Prostate gland (tissue), 2 donors: ENCODE measurements around the gene CLCNKB. TPM values are rescaled to one million over a fixed set of nuclear protein-coding genes. Genes with fewer than 3 reads are reported as not detected.
"Not testable (repeated sequence)": the region's sequence is repeated elsewhere in the genome, so short reads cannot be mapped to it uniquely, and the experiment has no call there.

Experiments used
- DNase-seq: peaks from one replicate; pipeline ENCODE4 v3.0.0-alpha.2; 2019; ENCODE audit warnings: low spot score
- H3K27ac ChIP-seq, 2 donors: fragments of 200-600 bp; sonication (generic); 2 replicates each; pipeline ENCODE4 v1.5.1; 2017 to 2019
- H3K27me3 ChIP-seq: fragments of 200-600 bp; sonication (generic); replicated peaks from 2 replicates; pipeline ENCODE4 v1.5.1; 2019; ENCODE audit not compliant: insufficient read depth
- H3K36me3 ChIP-seq, 2 donors: fragments of 200-600 bp; sonication (generic); 1 replicate in 1 of 2; 2 replicates in 1 of 2; pipeline versions ENCODE4 v1.5.1 to v1.8.1; 2017 to 2019
- H3K4me1 ChIP-seq: fragments of 200-600 bp; sonication (generic); replicated peaks from 2 replicates; pipeline ENCODE4 v1.5.1; 2019
- H3K4me3 ChIP-seq, 2 donors: fragments of 200-600 bp; sonication (generic); 2 replicates each; pipeline ENCODE4 v1.5.1; 2017 to 2019
- H3K9me3 ChIP-seq: fragments of 200-600 bp; sonication (generic); 2 replicates; pipeline ENCODE4 v1.5.1; 2017
- CTCF ChIP-seq, 4 experiments: fragments of 200-600 bp in 2 of 4; fragments of 450-650 bp in 2 of 4; sonication (generic) in 2 of 4; IDR thresholded peaks; 1 replicate in 3 of 4; 2 replicates in 1 of 4; pipeline ENCODE4 v1.5.1; 2016 to 2019; ENCODE audit warnings: antibody characterized with exemption in 4 of 4, mild to moderate bottlenecking in 2 of 4, moderate library complexity in 2 of 4
- POLR2A ChIP-seq: fragments of 450-650 bp; IDR thresholded peaks from one replicate; pipeline ENCODE4 v1.6.1; 2016; ENCODE audit warnings: antibody characterized with exemption, mild to moderate bottlenecking
- POLR2AphosphoS5 ChIP-seq: sonication (generic); formaldehyde crosslinking; IDR thresholded peaks from one replicate; pipeline ENCODE4 v1.6.1; 2017; ENCODE audit warnings: antibody characterized with exemption
- WGBS: methylation state at CpG from one replicate; pipeline ENCODE4 v1.1.5; 2018; 5-methylcytosine and 5-hydroxymethylcytosine counted together
- intact Hi-C: fragments of 100-400 bp; cut with DNase I; formaldehyde crosslinking; loops from one replicate; pipeline ENCODE4 v1.14.2; 2022
- total RNA-seq, 2 donors: library from RNA; depleted of rRNA; stranded (reverse); fragments of >200 nt; gene quantifications; one replicate each; pipeline ENCODE4 v1.1.0, GENCODE V29; 2016

CLCNKB gene
- total RNA-seq, 2 donors from 2014 or later, result 1.0 to 1.9 TPM

GRCh38 chr1:16048573-16049189 is 5.1 kb downstream of the CLCNKB start:
- TF ChIP-seq CTCF (IDR thresholded peaks at IDR 0.05) (no peak), POLR2AphosphoS5 (peak; percentile 5)
- Histone ChIP-seq H3K27ac (no peak overlapping the region), H3K4me3 (peak overlapping the region; percentile 21 to 32), H3K9me3 (no peaks in the 10 kb centered on the region), H3K36me3 (no peaks in the 10 kb centered on the region), H3K27me3 (no peaks in the 10 kb centered on the region), H3K4me1 (no peaks in the 10 kb centered on the region)
- intact Hi-C loops, result loop anchor here (5.0 kb wide), 1 partner anchor 236 kb away; no protein-coding TSS in a partner anchor
- WGBS, result 4% methylated on average over 23 of the region's 25 CpGs
- peak; percentile 41 for DNase-seq

DNA sequence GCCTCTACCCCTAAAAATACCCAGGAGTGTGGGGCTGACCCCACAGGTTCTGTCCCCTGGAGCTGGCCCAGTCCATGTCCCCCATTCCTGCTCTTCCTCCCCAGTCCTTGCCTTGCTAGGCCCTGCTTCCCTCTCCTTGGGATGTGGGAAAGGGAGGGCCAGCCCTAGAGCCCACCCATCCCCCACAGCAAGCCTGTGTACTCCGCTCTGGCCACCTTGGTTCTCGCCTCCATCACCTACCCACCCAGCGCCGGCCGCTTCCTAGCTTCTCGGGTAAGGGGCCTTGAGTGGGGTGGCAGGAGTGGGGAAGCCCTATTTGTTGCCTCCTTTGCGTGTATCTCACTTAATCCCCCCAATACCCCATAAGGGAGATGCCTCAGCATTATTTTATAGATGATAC is 6.7 kb downstream of the CLCNKB start:
- H3K4me3 ChIP-seq, result no peak overlapping the region
- no peaks in the 10 kb centered on the region for H3K9me3 ChIP-seq
- 90% methylated on average over 7 of the region's 7 CpGs for WGBS
- H3K27me3 ChIP-seq, result no peaks in the 10 kb centered on the region
- intact Hi-C loops, result no loop called here
- no peaks in the 10 kb centered on the region for H3K36me3 ChIP-seq
- no peak overlapping the region for H3K27ac ChIP-seq
- DNase-seq, result no peak
- TF ChIP-seq CTCF (IDR thresholded peaks at IDR 0.05) (no peak), POLR2A (no peak), POLR2AphosphoS5 (no peak)
- no peaks in the 10 kb centered on the region for H3K4me1 ChIP-seq

DNA sequence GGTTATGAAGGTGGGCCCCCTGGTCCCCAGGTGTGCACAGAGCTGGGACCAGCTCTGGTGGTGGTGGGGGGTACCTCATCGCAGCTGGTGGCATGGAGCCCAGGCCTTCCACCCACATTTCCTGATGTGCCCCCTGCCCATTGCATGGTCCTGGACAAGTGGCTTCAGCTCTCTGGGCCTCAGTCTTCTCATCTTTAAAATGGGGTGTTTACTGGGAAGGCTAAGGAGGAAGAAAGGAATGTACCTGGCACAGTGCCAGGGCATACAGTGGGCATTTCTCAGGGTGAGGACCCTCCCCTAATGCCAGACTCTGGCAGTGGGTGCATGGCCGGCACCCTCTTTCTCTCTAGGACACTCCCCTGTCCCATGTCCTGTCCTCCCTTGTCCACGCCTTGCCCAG is 7.5 kb downstream of the CLCNKB start:
- no peak for DNase-seq
- Histone ChIP-seq H3K4me3 (no peak overlapping the region), H3K4me1 (no peaks in the 10 kb centered on the region), H3K27me3 (no peaks in the 10 kb centered on the region), H3K9me3 (no peaks in the 10 kb centered on the region), H3K27ac (no peak overlapping the region), H3K36me3 (no peaks in the 10 kb centered on the region)
- TF ChIP-seq CTCF (IDR thresholded peaks at IDR 0.05), result no peak
- no peak for TF ChIP-seq POLR2A
- TF ChIP-seq POLR2AphosphoS5, result no peak
- 95% methylated on average over 3 of the region's 3 CpGs for WGBS
- intact Hi-C loops, result no loop called here

- 89% methylated on average over 12 of the region's 12 CpGs for WGBS
- H3K4me3 ChIP-seq, DNase-seq, H3K36me3 ChIP-seq, H3K4me1 ChIP-seq, H3K27ac ChIP-seq, H3K9me3 ChIP-seq, intact Hi-C loops, H3K27me3 ChIP-seq: not testable (repeated sequence)
Observed at GRCh38 chr1:16051949-16052348, 8.4 kb downstream of the CLCNKB start.

GRCh38 chr1:16053781-16054502 is 10.4 kb downstream of the CLCNKB start:
- Histone ChIP-seq H3K4me1 (no peaks in the 10 kb centered on the region), H3K4me3 (no peak overlapping the region), H3K27ac (no peak overlapping the region), H3K9me3 (no peaks in the 10 kb centered on the region), H3K36me3 (no peaks in the 10 kb centered on the region), H3K27me3 (no peaks in the 10 kb centered on the region)
- no peak for DNase-seq
- intact Hi-C loops, result no loop called here
- no peak for TF ChIP-seq POLR2AphosphoS5
- no peak for TF ChIP-seq CTCF (IDR thresholded peaks at IDR 0.05)
- TF ChIP-seq POLR2A, result no peak
- WGBS, result 58% methylated on average over 5 of the region's 8 CpGs
